Esophagus squamous epithelium (tissue), 5 donors: ENCODE data around the gene VEGFB. TPM values are rescaled to one million over a fixed set of nuclear protein-coding genes. Genes with fewer than 3 reads are reported as not detected.

Experiments
- DNase-seq: peaks from one replicate; lab custom pipeline; 2025; lab: John Stamatoyannopoulos, UW
- H3K27ac ChIP-seq, 4 donors: fragments of 200-600 bp; sonication (generic); one replicate each; pipeline ENCODE4 v1.5.1; 2016 to 2019; ENCODE audit warnings: mild to moderate bottlenecking in 1 of 4
- H3K27me3 ChIP-seq, 4 donors: fragments of 200-600 bp; sonication (generic); 1 replicate in 3 of 4; 2 replicates in 1 of 4; pipeline versions ENCODE4 v1.5.1 to v1.6.0; 2017 to 2021; ENCODE audit warnings: antibody characterized with exemption in 1 of 4
- H3K36me3 ChIP-seq, 3 donors: fragments of 200-600 bp; sonication (generic); one replicate each; pipeline ENCODE4 v1.5.1; 2016 to 2019
- H3K4me1 ChIP-seq, 3 donors: fragments of 200-600 bp; sonication (generic); one replicate each; pipeline ENCODE4 v1.5.1; 2017 to 2019
- H3K4me3 ChIP-seq, 4 donors: fragments of 200-600 bp; sonication (generic); 1 replicate in 3 of 4; 2 replicates in 1 of 4; pipeline ENCODE4 v1.5.1; 2016 to 2019; ENCODE audit warnings: mild to moderate bottlenecking in 2 of 4, moderate library complexity in 1 of 4
- H3K9me3 ChIP-seq, 3 donors: fragments of 200-600 bp; sonication (generic); one replicate each; pipeline ENCODE4 v1.5.1; 2016 to 2019
- POLR2A ChIP-seq, 4 donors: fragments of 450-650 bp; IDR thresholded peaks; one replicate each; pipeline ENCODE4 v1.6.1; 2017; ENCODE audit warnings: antibody characterized with exemption in 4 of 4, mild to moderate bottlenecking in 4 of 4, moderate library complexity in 3 of 4
- WGBS, 2 donors: methylation state at CpG; one replicate each; pipeline ENCODE4 v1.1.5; 2018; 5-methylcytosine and 5-hydroxymethylcytosine counted together
- intact Hi-C: fragments of 100-400 bp; cut with DNase I; formaldehyde crosslinking; loops from one replicate; pipeline ENCODE4 v1.15.0; 2022
- total RNA-seq, 4 donors: library from RNA; depleted of rRNA; stranded (reverse); fragments of >200 nt; gene quantifications; one replicate each; pipeline ENCODE4 v1.1.0, GENCODE V29; 2016
- TF ChIP-seq, protein P1 (sequence below), 6 experiments: fragments of 450-650 bp in 4 of 6; fragments of 200-600 bp in 2 of 6; sonication (generic) in 2 of 6; IDR thresholded peaks; one replicate each; pipeline ENCODE4 v1.5.1; 2016 to 2019; ENCODE audit warnings: antibody characterized with exemption in 6 of 6, mild to moderate bottlenecking in 4 of 6, moderate library complexity in 4 of 6
- donor health status: DM: yes; HTN: yes; CAD: no.

VEGFB gene
- total RNA-seq, 4 donors from 2014 or later: 18.0 to 50.5 (median 30.9) TPM

DNA sequence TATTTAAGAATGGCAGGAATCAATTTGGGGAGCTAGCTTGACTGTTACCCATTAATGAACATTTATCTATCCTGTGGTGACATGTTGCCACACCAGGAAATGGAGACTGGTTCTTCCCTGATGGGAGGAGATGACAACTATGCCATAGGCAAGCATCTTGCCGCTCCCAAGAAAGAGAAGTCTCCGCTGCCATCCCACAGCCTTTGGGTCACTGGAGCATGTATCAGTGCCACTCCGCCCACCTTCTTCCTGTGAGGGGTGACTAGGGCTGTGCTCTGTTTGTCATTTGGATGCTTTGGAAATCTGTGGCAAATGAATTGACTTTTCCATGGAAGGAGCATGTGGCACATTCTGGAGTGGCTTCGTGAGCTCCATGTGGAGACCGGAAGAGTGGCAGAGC lies 42.0 kb upstream of the VEGFB start:
- intact Hi-C loops: no loop called here
- H3K9me3 ChIP-seq: no peaks in the 10 kb centered on the region
- 83 to 94% methylated on average over 3 to 4 of the region's 5 CpGs for WGBS, 2 donors
- no peak for TF ChIP-seq POLR2A (IDR thresholded peaks at IDR 0.05)
- TF ChIP-seq, protein P1, sequence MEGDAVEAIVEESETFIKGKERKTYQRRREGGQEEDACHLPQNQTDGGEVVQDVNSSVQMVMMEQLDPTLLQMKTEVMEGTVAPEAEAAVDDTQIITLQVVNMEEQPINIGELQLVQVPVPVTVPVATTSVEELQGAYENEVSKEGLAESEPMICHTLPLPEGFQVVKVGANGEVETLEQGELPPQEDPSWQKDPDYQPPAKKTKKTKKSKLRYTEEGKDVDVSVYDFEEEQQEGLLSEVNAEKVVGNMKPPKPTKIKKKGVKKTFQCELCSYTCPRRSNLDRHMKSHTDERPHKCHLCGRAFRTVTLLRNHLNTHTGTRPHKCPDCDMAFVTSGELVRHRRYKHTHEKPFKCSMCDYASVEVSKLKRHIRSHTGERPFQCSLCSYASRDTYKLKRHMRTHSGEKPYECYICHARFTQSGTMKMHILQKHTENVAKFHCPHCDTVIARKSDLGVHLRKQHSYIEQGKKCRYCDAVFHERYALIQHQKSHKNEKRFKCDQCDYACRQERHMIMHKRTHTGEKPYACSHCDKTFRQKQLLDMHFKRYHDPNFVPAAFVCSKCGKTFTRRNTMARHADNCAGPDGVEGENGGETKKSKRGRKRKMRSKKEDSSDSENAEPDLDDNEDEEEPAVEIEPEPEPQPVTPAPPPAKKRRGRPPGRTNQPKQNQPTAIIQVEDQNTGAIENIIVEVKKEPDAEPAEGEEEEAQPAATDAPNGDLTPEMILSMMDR (IDR thresholded peaks at IDR 0.05): no peak
- no peak overlapping the region for H3K27ac ChIP-seq
- H3K4me3 ChIP-seq: no peak overlapping the region
- H3K27me3 ChIP-seq: no peaks in the 10 kb centered on the region
- no peak for DNase-seq
- peaks cover 0 to 16% (median 4%) of the 10 kb centered on the region in 3 donors for H3K4me1 ChIP-seq
- peaks cover 38 to 88% (median 44%) of the 10 kb centered on the region in 3 donors for H3K36me3 ChIP-seq

GRCh38 chr11:64196626-64197025 lies 37.8 kb upstream of the VEGFB start:
- DNase-seq: no peak
- Histone ChIP-seq H3K9me3 (no peaks in the 10 kb centered on the region), H3K4me3 (no peak overlapping the region), H3K27ac (no peak overlapping the region), H3K27me3 (no peaks in the 10 kb centered on the region), H3K4me1 (no peaks in the 10 kb centered on the region), H3K36me3 (peaks cover 47 to 100% (median 79%) of the 10 kb centered on the region in 3 donors)
- 82 to 83% methylated on average over 9 of the region's 9 CpGs for WGBS, 2 donors
- TF ChIP-seq POLR2A (IDR thresholded peaks at IDR 0.05): no peak
- TF ChIP-seq, protein P1 (IDR thresholded peaks at IDR 0.05): no peak
- intact Hi-C loops: no loop called here

DNA sequence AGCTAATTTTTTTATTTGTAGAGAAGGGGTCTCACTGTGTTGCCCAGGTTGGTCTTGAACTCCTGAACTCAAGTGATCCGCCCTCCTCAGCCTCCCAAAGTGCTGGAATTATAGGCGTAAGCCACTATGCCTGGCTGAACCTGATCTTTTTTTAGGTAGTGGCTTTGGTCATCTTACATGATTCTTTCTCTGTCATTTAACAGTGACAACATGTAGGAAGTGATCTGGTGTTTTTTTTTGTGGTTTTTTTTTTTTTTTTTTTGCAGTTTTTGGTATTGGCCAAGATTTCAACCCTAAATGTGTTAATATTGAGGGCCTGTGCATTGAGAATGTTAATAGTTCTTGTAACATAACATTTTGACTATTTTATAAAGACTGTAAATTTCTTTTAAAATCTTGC lies 35.9 kb upstream of the VEGFB start:
- Histone ChIP-seq H3K27ac (no peak overlapping the region), H3K4me3 (no peak overlapping the region), H3K4me1 (no peaks in the 10 kb centered on the region), H3K27me3 (no peaks in the 10 kb centered on the region), H3K9me3 (no peaks in the 10 kb centered on the region), H3K36me3 (peaks cover 52 to 100% (median 77%) of the 10 kb centered on the region in 3 donors)
- no peak for DNase-seq
- intact Hi-C loops: no loop called here
- WGBS, 2 donors: 91 to 97% methylated on average over 2 of the region's 2 CpGs
- TF ChIP-seq POLR2A (IDR thresholded peaks at IDR 0.05): no peak
- TF ChIP-seq, protein P1 (IDR thresholded peaks at IDR 0.05): no peak

DNA sequence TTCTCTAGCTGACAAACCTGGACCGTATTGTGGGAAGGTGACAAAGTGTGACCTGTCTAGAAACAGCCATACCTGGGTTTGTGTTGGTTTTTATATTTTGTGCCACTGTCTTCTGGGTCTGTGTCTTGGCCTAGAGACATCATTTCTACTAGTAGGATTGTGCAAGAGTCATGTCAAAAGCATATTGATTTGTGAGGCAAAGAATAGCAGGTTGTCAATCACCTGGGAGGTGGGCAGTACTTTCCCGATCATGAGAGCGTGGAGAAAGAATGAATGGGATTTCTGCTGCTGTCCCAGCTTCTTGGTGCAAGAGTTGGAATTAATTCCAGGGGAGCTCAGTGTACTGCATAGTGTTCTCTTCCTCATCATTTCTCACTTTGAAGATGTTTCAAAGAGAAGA lies 32.8 kb upstream of the VEGFB start:
- 78 to 81% methylated on average over 3 of the region's 3 CpGs for WGBS, 2 donors
- Histone ChIP-seq H3K27ac (no peak overlapping the region), H3K27me3 (no peaks in the 10 kb centered on the region), H3K4me3 (no peak overlapping the region), H3K9me3 (no peaks in the 10 kb centered on the region), H3K4me1 (peaks cover 4 to 28% (median 8%) of the 10 kb centered on the region in 3 donors), H3K36me3 (peaks cover 28 to 98% (median 60%) of the 10 kb centered on the region in 3 donors)
- no peak for TF ChIP-seq POLR2A (IDR thresholded peaks at IDR 0.05)
- TF ChIP-seq, protein P1 (IDR thresholded peaks at IDR 0.05): no peak
- intact Hi-C loops: loop anchor here (5.0 kb wide), 1 partner anchor 101 kb away; the partner anchor contains the start of gene CATSPERZ
- no peak for DNase-seq

- Histone ChIP-seq H3K27me3 (no peaks in the 10 kb centered on the region), H3K9me3 (no peaks in the 10 kb centered on the region), H3K27ac (no peak overlapping the region), H3K4me3 (no peak overlapping the region), H3K36me3 (peaks cover 19 to 95% (median 47%) of the 10 kb centered on the region in 3 donors), H3K4me1 (peaks cover 4 to 42% (median 8%) of the 10 kb centered on the region in 3 donors)
- no peak for DNase-seq
- intact Hi-C loops: loop anchor here (5.0 kb wide), 1 partner anchor 99 kb away; the partner anchor contains the start of gene CATSPERZ
- TF ChIP-seq, protein P1 (IDR thresholded peaks at IDR 0.05): no peak
- no peak for TF ChIP-seq POLR2A (IDR thresholded peaks at IDR 0.05)
- WGBS, 2 donors: 88 to 100% methylated on average over 5 to 9 of the region's 9 CpGs
These were observed 31.4 kb upstream of the VEGFB start for GRCh38 chr11:64202992-64203391.
